HepG2 (cell line): ENCODE results near the gene NFE2L1. TPM values are rescaled to one million over a fixed set of nuclear protein-coding genes. Genes with fewer than 3 reads are reported as not detected.

Experiments used
- EHMT2 ChIP-seq: fragments of 200-600 bp; sonication (generic); IDR thresholded peaks from 2 replicates; pipeline ENCODE4 v1.7.0; 2017; ENCODE audit warnings: antibody characterized with exemption, low read depth, low read length, borderline replicate concordance
- ERF ChIP-seq: IDR thresholded peaks from 2 replicates; pipeline ENCODE4 v1.6.1; 2018; ENCODE audit warnings: missing biosample characterization, missing genetic modification reagents
- HIVEP1 ChIP-seq: sonication (generic); formaldehyde crosslinking; IDR thresholded peaks from 2 replicates; pipeline ENCODE4 v1.4.0; 2020; ENCODE audit warnings: mild to moderate bottlenecking, missing genetic modification reagents
- HOXA5 ChIP-seq: sonication (generic); formaldehyde crosslinking; IDR thresholded peaks from 2 replicates; pipeline ENCODE4 v1.4.0; 2020; ENCODE audit warnings: missing genetic modification reagents
- KMT2B ChIP-seq: IDR thresholded peaks from 2 replicates; pipeline ENCODE4 v1.6.1; 2016; ENCODE audit warnings: missing genetic modification reagents, missing compliant biosample characterization
- LCORL ChIP-seq, 2 experiments: fragments of 450-650 bp in 1 of 2; sonication (generic) in 1 of 2; formaldehyde crosslinking in 1 of 2; IDR thresholded peaks; 2 replicates each; pipeline versions ENCODE4 v1.5.0 to v1.6.1; 2017 to 2020; ENCODE audit warnings: antibody characterized with exemption in 1 of 2, missing genetic modification reagents in 1 of 2
- NR3C1 ChIP-seq: sonication (generic); formaldehyde crosslinking; IDR thresholded peaks from 2 replicates; pipeline ENCODE4 v1.4.0; 2020; ENCODE audit warnings: missing genetic modification reagents
- RFXAP ChIP-seq: sonication (generic); formaldehyde crosslinking; IDR thresholded peaks from 2 replicates; pipeline ENCODE4 v1.4.0; 2020; ENCODE audit warnings: missing genetic modification reagents, borderline replicate concordance
- RXRA ChIP-seq: sonication (generic); formaldehyde crosslinking; IDR thresholded peaks from 2 replicates; pipeline ENCODE4 v1.5.1; 2020; ENCODE audit warnings: missing genetic modification reagents
- SALL1 ChIP-seq: sonication (generic); formaldehyde crosslinking; IDR thresholded peaks from 2 replicates; pipeline ENCODE4 v1.8.0; 2022; ENCODE audit warnings: mild to moderate bottlenecking, missing genetic modification reagents
- SKI ChIP-seq: fragments of 450-650 bp; IDR thresholded peaks from one replicate; pipeline ENCODE4 v1.6.1; 2018; ENCODE audit warnings: mild to moderate bottlenecking; ENCODE audit not compliant: partially characterized antibody
- SMYD3 ChIP-seq: sonication (generic); formaldehyde crosslinking; IDR thresholded peaks from 2 replicates; pipeline ENCODE4 v1.8.1; 2023; ENCODE audit warnings: mild to moderate bottlenecking, missing genetic modification reagents
- SYNCRIP ChIP-seq: fragments of 200-400 bp; formaldehyde crosslinking; IDR thresholded peaks from 2 replicates; pipeline ENCODE4 v1.6.1; 2018; ENCODE audit warnings: mild to moderate bottlenecking, low read depth, low read length; ENCODE audit not compliant: insufficient read depth
- TBX2 ChIP-seq: sonication (generic); formaldehyde crosslinking; IDR thresholded peaks from 2 replicates; pipeline ENCODE4 v1.5.0; 2020; ENCODE audit warnings: missing genetic modification reagents, mild to moderate bottlenecking, borderline replicate concordance
- ZBTB14 ChIP-seq: sonication (generic); formaldehyde crosslinking; IDR thresholded peaks from 2 replicates; pipeline ENCODE4 v1.4.0; 2020; ENCODE audit warnings: missing genetic modification reagents
- ZNF550 ChIP-seq: sonication (generic); formaldehyde crosslinking; IDR thresholded peaks from 2 replicates; pipeline ENCODE4 v1.4.0; 2020; ENCODE audit warnings: mild to moderate bottlenecking, missing genetic modification reagents, borderline replicate concordance
- ZNF678 ChIP-seq: sonication (generic); formaldehyde crosslinking; IDR thresholded peaks from 2 replicates; pipeline ENCODE4 v1.4.0; 2020; ENCODE audit warnings: mild to moderate bottlenecking, missing genetic modification reagents
- ZNF7 ChIP-seq: IDR thresholded peaks from 2 replicates; pipeline ENCODE4 v1.6.1; 2016; ENCODE audit warnings: missing biosample characterization, missing genetic modification reagents
- ZNF749 ChIP-seq: sonication (generic); formaldehyde crosslinking; IDR thresholded peaks from 2 replicates; pipeline ENCODE4 v1.8.0; 2022; ENCODE audit warnings: mild to moderate bottlenecking, missing genetic modification reagents, moderate library complexity, borderline replicate concordance
- polyA plus RNA-seq, 8 experiments: library from polyadenylated mRNA; depleted of rRNA in 3 of 8; stranded (reverse) in 7 of 8; unstranded in 1 of 8; fragments of >200 nt; fragmentation: Illumina TruSeq in 4 of 8; extraction: Trizol in 4 of 8; gene quantifications; 2 replicates each; pipeline versions ENCODE4 v1.2.1 to v1.2.3, GENCODE V29; 2011 to 2016; ENCODE audit warnings: low read depth in 4 of 8, missing spikeins in 1 of 8, mixed read lengths in 1 of 8; ENCODE audit not compliant: insufficient read depth in 1 of 8
- total RNA-seq, 5 experiments: library from RNA; depleted of rRNA; stranded (reverse); fragments of >200 nt; fragmentation: Illumina TruSeq; extraction: Trizol; gene quantifications; 2 replicates each; pipeline ENCODE4 v1.2.3, GENCODE V29; 2016; ENCODE audit warnings: low read depth in 1 of 5
- TF ChIP-seq, protein P1 (sequence below): sonication (generic); formaldehyde crosslinking; IDR thresholded peaks from 2 replicates; pipeline ENCODE4 v1.8.0; 2023; ENCODE audit warnings: mild to moderate bottlenecking, missing genetic modification reagents
- TF ChIP-seq, protein P2 (sequence below): sonication (generic); formaldehyde crosslinking; IDR thresholded peaks from 2 replicates; pipeline ENCODE4 v1.4.0; 2020; ENCODE audit warnings: mild to moderate bottlenecking, missing genetic modification reagents
- TF ChIP-seq, protein P3 (sequence below): sonication (generic); formaldehyde crosslinking; conservative IDR thresholded peaks from 2 replicates; pipeline ENCODE4 v1.8.0; 2022; ENCODE audit warnings: mild to moderate bottlenecking, moderate library complexity, missing genetic modification reagents

NFE2L1 gene
- total and polyA plus RNA-seq, 2 of the 13 experiments (the other 11 are each of a cell fraction or from before 2014, with no cell fraction given): 67.0 to 234 TPM

DNA sequence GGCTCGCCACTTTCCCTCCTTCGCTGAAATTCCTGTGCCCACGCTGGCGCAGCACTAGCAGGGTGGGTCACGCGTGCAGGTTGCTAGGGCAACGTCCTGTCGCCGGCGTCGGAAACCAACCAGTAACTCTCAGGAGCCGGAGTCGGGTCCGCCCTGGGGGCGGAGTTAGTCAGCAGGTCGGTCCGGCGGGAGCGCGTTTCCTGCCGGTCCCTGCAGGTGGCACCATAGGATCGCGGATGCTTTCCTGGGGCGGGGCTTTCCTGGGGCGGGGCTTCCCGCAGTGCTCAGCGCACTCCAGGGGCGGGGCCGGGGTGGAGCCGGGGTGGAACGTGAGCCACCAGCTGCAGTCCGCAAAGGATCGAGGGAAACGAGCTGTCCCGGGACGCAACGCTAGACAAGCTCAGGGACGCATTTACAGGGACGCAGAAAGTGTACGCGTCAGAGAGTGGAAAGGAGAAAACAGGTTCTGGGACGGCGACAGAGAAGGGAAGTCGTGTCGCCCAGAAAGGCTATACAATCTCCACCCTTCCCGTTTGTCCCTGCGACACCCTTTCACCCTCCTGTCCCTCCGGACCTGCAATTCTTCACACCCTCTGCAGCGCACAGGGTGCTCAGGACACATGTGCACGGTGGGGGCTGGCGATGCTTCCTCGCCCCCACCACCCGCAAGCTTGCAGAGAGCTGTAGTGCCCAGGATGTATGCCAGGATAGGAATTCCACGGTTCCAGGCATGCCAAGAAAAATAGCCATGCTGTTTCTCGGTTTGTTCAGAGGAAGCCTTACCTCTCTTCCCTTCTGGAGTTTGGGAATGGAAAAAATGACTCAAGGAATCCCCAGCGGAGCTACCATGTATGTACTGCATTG, 22.9 kb upstream of the NFE2L1 start (continued):
- TF ChIP-seq, protein P1, sequence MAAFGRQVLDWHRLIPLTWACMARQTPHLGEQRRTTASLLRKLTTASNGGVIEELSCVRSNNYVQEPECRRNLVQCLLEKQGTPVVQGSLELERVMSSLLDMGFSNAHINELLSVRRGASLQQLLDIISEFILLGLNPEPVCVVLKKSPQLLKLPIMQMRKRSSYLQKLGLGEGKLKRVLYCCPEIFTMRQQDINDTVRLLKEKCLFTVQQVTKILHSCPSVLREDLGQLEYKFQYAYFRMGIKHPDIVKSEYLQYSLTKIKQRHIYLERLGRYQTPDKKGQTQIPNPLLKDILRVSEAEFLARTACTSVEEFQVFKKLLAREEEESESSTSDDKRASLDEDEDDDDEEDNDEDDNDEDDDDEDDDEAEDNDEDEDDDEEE: 0 out of 2 replicates have a peak, but pooled peaks have one; percentile 78
- TF ChIP-seq RFXAP (CRISPR knock-in tag): peak; percentile 74; the same call in 1 of the 2 replicates
- no peak for TF ChIP-seq HIVEP1 (CRISPR knock-in tag)
- TF ChIP-seq ZNF550 (CRISPR knock-in tag): 0 out of 2 replicates have a peak, but pooled peaks have one; percentile 55
- no peak for TF ChIP-seq NR3C1
- no peak for TF ChIP-seq HOXA5 (CRISPR knock-in tag)
- TF ChIP-seq RXRA (CRISPR knock-in tag): peak; percentile 46; the same call in 1 of the 2 replicates
- TF ChIP-seq ZNF7 (CRISPR knock-in tag): no peak
- no peak for TF ChIP-seq EHMT2
- no peak for TF ChIP-seq SKI
- TF ChIP-seq, protein P2, sequence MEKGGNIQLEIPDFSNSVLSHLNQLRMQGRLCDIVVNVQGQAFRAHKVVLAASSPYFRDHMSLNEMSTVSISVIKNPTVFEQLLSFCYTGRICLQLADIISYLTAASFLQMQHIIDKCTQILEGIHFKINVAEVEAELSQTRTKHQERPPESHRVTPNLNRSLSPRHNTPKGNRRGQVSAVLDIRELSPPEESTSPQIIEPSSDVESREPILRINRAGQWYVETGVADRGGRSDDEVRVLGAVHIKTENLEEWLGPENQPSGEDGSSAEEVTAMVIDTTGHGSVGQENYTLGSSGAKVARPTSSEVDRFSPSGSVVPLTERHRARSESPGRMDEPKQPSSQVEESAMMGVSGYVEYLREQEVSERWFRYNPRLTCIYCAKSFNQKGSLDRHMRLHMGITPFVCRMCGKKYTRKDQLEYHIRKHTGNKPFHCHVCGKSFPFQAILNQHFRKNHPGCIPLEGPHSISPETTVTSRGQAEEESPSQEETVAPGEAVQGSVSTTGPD (CRISPR knock-in tag): no peak
- TF ChIP-seq ZBTB14 (CRISPR knock-in tag): no peak
- no peak for TF ChIP-seq ZNF678 (CRISPR knock-in tag)
- peak; percentile 75 for TF ChIP-seq TBX2 (CRISPR knock-in tag)
- no peak for TF ChIP-seq SMYD3
- peak; percentile 17; the same call in 1 of the 2 replicates for TF ChIP-seq KMT2B (CRISPR knock-in tag)
- TF ChIP-seq, protein P3, sequence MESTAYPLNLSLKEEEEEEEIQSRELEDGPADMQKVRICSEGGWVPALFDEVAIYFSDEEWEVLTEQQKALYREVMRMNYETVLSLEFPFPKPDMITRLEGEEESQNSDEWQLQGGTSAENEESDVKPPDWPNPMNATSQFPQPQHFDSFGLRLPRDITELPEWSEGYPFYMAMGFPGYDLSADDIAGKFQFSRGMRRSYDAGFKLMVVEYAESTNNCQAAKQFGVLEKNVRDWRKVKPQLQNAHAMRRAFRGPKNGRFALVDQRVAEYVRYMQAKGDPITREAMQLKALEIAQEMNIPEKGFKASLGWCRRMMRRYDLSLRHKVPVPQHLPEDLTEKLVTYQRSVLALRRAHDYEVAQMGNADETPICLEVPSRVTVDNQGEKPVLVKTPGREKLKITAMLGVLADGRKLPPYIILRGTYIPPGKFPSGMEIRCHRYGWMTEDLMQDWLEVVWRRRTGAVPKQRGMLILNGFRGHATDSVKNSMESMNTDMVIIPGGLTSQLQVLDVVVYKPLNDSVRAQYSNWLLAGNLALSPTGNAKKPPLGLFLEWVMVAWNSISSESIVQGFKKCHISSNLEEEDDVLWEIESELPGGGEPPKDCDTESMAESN: peak; percentile 88
- TF ChIP-seq ERF (CRISPR knock-in tag): peak; percentile 75; the same call in 1 of the 2 replicates
- no peak for TF ChIP-seq SYNCRIP
- TF ChIP-seq SALL1 (CRISPR knock-in tag): 0 out of 2 replicates have a peak, but pooled peaks have one; percentile 33
- TF ChIP-seq ZNF749: peak; percentile 48; the same call in 1 of the 2 replicates
- TF ChIP-seq LCORL (IDR thresholded peaks at IDR 0.05): no peak
- TF ChIP-seq LCORL (CRISPR knock-in tag; IDR thresholded peaks at IDR 0.05): peak; percentile 90
